Heart right ventricle (tissue), 16 donors: ENCODE data around the gene NTN3. TPM values are rescaled to one million over a fixed set of nuclear protein-coding genes. Genes with fewer than 3 reads are reported as not detected.

Source experiments
- ATAC-seq, 8 donors: fragments of 200-7000 bp; cut with Tn5 transposase; one replicate each; pipeline ENCODE4 v1.9.1; 2020; ENCODE audit warnings: mild to moderate bottlenecking in 8 of 8, moderate library complexity in 8 of 8, moderate number of reproducible peaks in 1 of 8
- DNase-seq, 2 donors: peaks; one replicate each; pipeline ENCODE4 v3.0.0-alpha.2; 2020
- H3K27ac ChIP-seq, 10 donors: fragments of 200-600 bp; sonication (generic) in 2 of 10; one replicate each; pipeline versions ENCODE4 v1.5.0 to v1.8.0; 2020 to 2022; ENCODE audit warnings: mild to moderate bottlenecking in 3 of 10
- H3K27me3 ChIP-seq, 7 donors: fragments of 200-600 bp; one replicate each; pipeline ENCODE4 v1.8.0; 2021 to 2022; ENCODE audit warnings: mild to moderate bottlenecking in 2 of 7
- H3K36me3 ChIP-seq, 9 donors: fragments of 200-600 bp; sonication (generic) in 1 of 9; one replicate each; pipeline versions ENCODE4 v1.5.0 to v1.8.0; 2020 to 2022; ENCODE audit warnings: mild to moderate bottlenecking in 2 of 9
- H3K4me1 ChIP-seq, 9 donors: fragments of 200-600 bp; sonication (generic) in 1 of 9; one replicate each; pipeline versions ENCODE4 v1.5.0 to v1.8.0; 2020 to 2022; ENCODE audit warnings: mild to moderate bottlenecking in 4 of 9
- H3K4me3 ChIP-seq, 10 donors: fragments of 200-600 bp; sonication (generic) in 2 of 10; one replicate each; pipeline versions ENCODE4 v1.5.0 to v1.8.0; 2020 to 2022; ENCODE audit warnings: mild to moderate bottlenecking in 7 of 10, moderate library complexity in 2 of 10
- H3K9me3 ChIP-seq, 11 donors: fragments of 200-600 bp in 10 of 11; sonication (generic) in 2 of 11; one replicate each; pipeline versions ENCODE4 v1.5.0 to v1.8.0; 2013 to 2022; ENCODE audit warnings: mild to moderate bottlenecking in 2 of 11, control low read depth in 1 of 11, moderate library complexity in 1 of 11
- WGBS, 2 donors: extraction: QIAGEN DNeasy Blood & Tissue Kit; methylation state at CpG; one replicate each; pipeline ENCODE4 v1.1.7; 2013; ENCODE audit warnings: inconsistent platforms in 1 of 2; 5-methylcytosine and 5-hydroxymethylcytosine counted together
- intact Hi-C, 10 donors: fragments of 100-400 bp; cut with DNase I; formaldehyde crosslinking; loops; one replicate each; pipeline versions ENCODE4 v1.11.1 to v1.14.2; 2022
- polyA plus RNA-seq, 2 donors: library from polyadenylated mRNA; stranded (reverse); fragments of 200-250 nt; gene quantifications; one replicate each; pipeline ENCODE4 v1.2.3, GENCODE V29; 2013
- total RNA-seq, 10 donors: library from RNA; stranded (reverse); fragmentation: NEBNext Ultra II Directional in 3 of 10; extraction: Animal tissue kit (Norgen Biotek cat#: 25700) in 3 of 10; gene quantifications; one replicate each; pipeline versions ENCODE4 v1.2.1 to v1.2.4, GENCODE V29; 2021 to 2023
- TF ChIP-seq, protein P1 (sequence below), 9 donors: fragments of 200-600 bp; sonication (generic) in 2 of 9; IDR thresholded peaks; one replicate each; pipeline versions ENCODE4 v1.5.0 to v1.8.0; 2021 to 2022; ENCODE audit warnings: antibody characterized with exemption in 9 of 9, mild to moderate bottlenecking in 5 of 9, moderate library complexity in 1 of 9
- donor health status: Arrhythmogenic right ventricular cardiomyopathy.
- donor health status: ischemic (EF 13 %, LVEDD 7.1; RV severe dilation, severe dysfunction).
- donor health status: healthy with polysubstance abuse.
- donor health status: DM: no; HTN: yes; CAD: no.
- donor health status: DM: no; HTN: no; CAD: no.
- donor health status: ischemic (EF 25% LVEDD 6.9; RV normal size, moderate dysfunction).
- donor health status: ischemic (EF 25% LVEDD 5.7; RV mildly dilated, moderate dysfunction).
- donor health status: healthy.
- donor health status: DM: yes; HTN: yes; CAD: no.
- donor health status: Ischemic cardiomyopathy.
- donor health status: ischemic (EF 35%, LVEDD 5.7; RV mildly dilated, moderate dysfunction).
- donor health status: nonischemic (EF 11% LVEDD 7.7; RV severe dilation, severe dysfunction).
- donor health status: DM: yes; HTN: yes; CAD: no.
- donor health status: PGD.
- donor health status: ischemic (EF 29% LVEDD 5.4; RV normal size, mild dysfunction).
- donor health status: nonischemic (EF 23%, LVEDD 6.1; RV moderate dilation, normal function).

NTN3 gene
- total and polyA plus RNA-seq, 12 donors, result 0.12 to 0.18 (median 0.17) TPM; not detected in 9

- WGBS, 2 donors, result 86% methylated on average over 15 of the region's 15 CpGs
- Histone ChIP-seq H3K27ac (no peak overlapping the region), H3K4me3 (no peak overlapping the region), H3K36me3 (peaks cover 0 to 4% (median 0%) of the 10 kb centered on the region in 9 donors), H3K9me3 (no peaks in the 10 kb centered on the region), H3K4me1 (peaks cover 5 to 36% (median 20%) of the 10 kb centered on the region in 9 donors), H3K27me3 (no peaks in the 10 kb centered on the region)
- ATAC-seq (no peak), DNase-seq (no peak)
- intact Hi-C loops, result loop anchor here in 2 of 10 donors (5.0 to 10.0 kb wide), 2 partner anchors 53 to 146 kb away; partner anchors contain the start of gene ABCA3 (in 1 of the 2)
- TF ChIP-seq, protein P1, sequence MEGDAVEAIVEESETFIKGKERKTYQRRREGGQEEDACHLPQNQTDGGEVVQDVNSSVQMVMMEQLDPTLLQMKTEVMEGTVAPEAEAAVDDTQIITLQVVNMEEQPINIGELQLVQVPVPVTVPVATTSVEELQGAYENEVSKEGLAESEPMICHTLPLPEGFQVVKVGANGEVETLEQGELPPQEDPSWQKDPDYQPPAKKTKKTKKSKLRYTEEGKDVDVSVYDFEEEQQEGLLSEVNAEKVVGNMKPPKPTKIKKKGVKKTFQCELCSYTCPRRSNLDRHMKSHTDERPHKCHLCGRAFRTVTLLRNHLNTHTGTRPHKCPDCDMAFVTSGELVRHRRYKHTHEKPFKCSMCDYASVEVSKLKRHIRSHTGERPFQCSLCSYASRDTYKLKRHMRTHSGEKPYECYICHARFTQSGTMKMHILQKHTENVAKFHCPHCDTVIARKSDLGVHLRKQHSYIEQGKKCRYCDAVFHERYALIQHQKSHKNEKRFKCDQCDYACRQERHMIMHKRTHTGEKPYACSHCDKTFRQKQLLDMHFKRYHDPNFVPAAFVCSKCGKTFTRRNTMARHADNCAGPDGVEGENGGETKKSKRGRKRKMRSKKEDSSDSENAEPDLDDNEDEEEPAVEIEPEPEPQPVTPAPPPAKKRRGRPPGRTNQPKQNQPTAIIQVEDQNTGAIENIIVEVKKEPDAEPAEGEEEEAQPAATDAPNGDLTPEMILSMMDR (IDR thresholded peaks at IDR 0.05), result no peak
Observed at GRCh38 chr16:2487903-2488531, 16.9 kb downstream of the NTN3 start.

DNA sequence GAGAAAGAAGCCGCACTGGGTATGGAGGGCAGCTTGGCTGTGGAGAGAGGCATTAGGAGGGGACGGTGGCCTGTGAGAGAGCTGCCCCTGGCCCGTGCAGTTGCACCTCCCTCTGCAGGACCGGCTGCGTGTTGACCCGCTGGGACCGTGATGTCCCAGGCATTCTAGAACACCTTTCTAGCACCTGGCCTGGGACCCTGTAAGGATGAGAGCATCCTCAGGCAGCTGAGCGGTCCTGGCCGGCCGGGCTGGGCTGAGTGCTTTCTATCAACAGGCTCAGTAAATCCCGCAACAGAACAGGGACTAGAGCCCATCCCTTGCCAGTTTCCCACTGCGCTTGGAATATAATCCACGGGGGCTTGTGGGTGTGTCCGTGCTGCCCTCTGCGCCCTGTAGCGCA lies 18.5 kb downstream of the NTN3 start:
- TF ChIP-seq, protein P1 (IDR thresholded peaks at IDR 0.05), result no peak
- 94% methylated on average over 16 of the region's 16 CpGs for WGBS, 2 donors
- intact Hi-C loops, result loop anchor here in 2 of 10 donors (5.0 to 10.0 kb wide), 2 partner anchors 55 to 147 kb away; partner anchors contain the start of gene ABCA3 (in 1 of the 2)

DNA sequence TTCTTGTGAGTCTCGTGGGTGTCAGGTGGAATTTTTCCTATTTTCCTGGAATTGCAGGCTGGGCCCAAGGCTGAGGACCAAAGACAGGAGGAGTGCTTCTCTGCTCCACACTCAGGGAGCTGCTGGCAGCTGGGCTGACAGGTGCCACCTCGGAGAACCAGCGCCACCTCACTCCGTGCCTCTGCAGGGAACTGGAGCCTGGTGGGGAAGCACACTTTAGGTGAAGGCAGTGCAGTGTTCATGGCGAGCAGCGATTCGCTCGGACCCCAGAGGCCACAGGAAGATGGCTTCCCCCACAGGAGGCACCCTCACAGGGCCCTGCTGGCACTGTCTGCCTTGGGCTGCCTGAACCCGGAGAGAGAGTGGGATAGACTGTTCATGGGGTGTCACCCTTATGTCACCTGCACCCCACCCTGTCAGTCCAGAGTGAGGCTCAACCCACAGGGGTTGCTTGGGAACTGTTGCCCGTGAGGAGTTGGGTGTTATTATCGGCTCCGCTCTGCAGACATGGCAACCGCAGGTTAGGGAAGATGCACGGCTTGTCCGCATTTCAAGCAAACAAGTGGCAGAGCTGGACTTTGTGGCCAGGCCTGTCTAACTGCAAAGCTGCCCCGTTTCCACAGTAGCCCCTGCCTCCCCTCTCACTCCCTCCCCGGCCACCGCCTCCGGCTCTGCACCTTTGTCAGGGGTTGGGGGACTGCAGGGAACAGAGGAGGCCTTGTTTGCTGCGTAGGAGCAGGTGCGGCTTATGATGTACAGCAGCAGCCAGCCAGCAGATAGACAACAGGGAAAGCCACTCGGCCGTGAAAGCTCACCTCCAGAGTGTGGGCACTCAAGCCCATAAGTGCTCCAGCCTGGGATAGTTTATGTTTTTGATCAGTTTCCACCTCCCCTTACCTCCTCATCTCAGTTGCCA lies 19.4 kb downstream of the NTN3 start:
- H3K36me3 ChIP-seq, result peaks cover 0 to 5% (median 0%) of the 10 kb centered on the region in 9 donors
- TF ChIP-seq, protein P1 (IDR thresholded peaks at IDR 0.05), result no peak
- intact Hi-C loops, result no loop called here
- H3K4me1 ChIP-seq, result peaks cover 0 to 29% (median 16%) of the 10 kb centered on the region in 9 donors
- 92 to 93% methylated on average over 23 of the region's 23 CpGs for WGBS, 2 donors
- DNase-seq (no peak), ATAC-seq (no peak)
- no peak overlapping the region for H3K27ac ChIP-seq
- H3K9me3 ChIP-seq, result no peaks in the 10 kb centered on the region
- no peaks in the 10 kb centered on the region for H3K27me3 ChIP-seq
- H3K4me3 ChIP-seq, result no peak overlapping the region

More for the DNA sequence above, 18.5 kb downstream of the NTN3 start:
- DNase-seq, result no peak
- Histone ChIP-seq H3K9me3 (no peaks in the 10 kb centered on the region), H3K4me1 (peaks cover 0 to 29% (median 16%) of the 10 kb centered on the region in 9 donors), H3K4me3 (no peak overlapping the region), H3K36me3 (peaks cover 0 to 5% (median 0%) of the 10 kb centered on the region in 9 donors), H3K27me3 (no peaks in the 10 kb centered on the region), H3K27ac (no peak overlapping the region)
- ATAC-seq, result no peak

- H3K27ac ChIP-seq, result no peak overlapping the region
- ATAC-seq (no peak), DNase-seq (no peak)
- TF ChIP-seq, protein P1 (IDR thresholded peaks at IDR 0.05), result no peak
- no peak overlapping the region for H3K4me3 ChIP-seq
- no peaks in the 10 kb centered on the region for H3K9me3 ChIP-seq
- peaks cover 4 to 16% (median 7%) of the 10 kb centered on the region in 9 donors for H3K4me1 ChIP-seq
- no peaks in the 10 kb centered on the region for H3K27me3 ChIP-seq
- peaks cover 0 to 18% (median 0%) of the 10 kb centered on the region in 9 donors for H3K36me3 ChIP-seq
- WGBS, 2 donors, result 95% methylated on average over 13 of the region's 13 CpGs
- intact Hi-C loops, result no loop called here
Observed at GRCh38 chr16:2492292-2492691, 21.2 kb downstream of the NTN3 start.
